GM18873 (cell line): Measurements from ENCODE around the gene P3H4.
A peak's percentile ranks its signal among the peaks of the same experiment; 100 is the strongest.
"Not testable (repeated sequence)": the region's sequence is repeated elsewhere in the genome, so short reads cannot be mapped to it uniquely, and the experiment has no call there.

ENCODE experiments used
- ATAC-seq: cut with Tn5 transposase; IDR thresholded peaks from one replicate; pipeline ENCODE4 v1.9.1; 2021; ENCODE audit warnings: mild to moderate bottlenecking, moderate library complexity, moderate number of reproducible peaks; ENCODE audit not compliant: unreplicated experiment, low FRiP score

The P3H4 gene, protein sequence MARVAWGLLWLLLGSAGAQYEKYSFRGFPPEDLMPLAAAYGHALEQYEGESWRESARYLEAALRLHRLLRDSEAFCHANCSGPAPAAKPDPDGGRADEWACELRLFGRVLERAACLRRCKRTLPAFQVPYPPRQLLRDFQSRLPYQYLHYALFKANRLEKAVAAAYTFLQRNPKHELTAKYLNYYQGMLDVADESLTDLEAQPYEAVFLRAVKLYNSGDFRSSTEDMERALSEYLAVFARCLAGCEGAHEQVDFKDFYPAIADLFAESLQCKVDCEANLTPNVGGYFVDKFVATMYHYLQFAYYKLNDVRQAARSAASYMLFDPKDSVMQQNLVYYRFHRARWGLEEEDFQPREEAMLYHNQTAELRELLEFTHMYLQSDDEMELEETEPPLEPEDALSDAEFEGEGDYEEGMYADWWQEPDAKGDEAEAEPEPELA

DNA sequence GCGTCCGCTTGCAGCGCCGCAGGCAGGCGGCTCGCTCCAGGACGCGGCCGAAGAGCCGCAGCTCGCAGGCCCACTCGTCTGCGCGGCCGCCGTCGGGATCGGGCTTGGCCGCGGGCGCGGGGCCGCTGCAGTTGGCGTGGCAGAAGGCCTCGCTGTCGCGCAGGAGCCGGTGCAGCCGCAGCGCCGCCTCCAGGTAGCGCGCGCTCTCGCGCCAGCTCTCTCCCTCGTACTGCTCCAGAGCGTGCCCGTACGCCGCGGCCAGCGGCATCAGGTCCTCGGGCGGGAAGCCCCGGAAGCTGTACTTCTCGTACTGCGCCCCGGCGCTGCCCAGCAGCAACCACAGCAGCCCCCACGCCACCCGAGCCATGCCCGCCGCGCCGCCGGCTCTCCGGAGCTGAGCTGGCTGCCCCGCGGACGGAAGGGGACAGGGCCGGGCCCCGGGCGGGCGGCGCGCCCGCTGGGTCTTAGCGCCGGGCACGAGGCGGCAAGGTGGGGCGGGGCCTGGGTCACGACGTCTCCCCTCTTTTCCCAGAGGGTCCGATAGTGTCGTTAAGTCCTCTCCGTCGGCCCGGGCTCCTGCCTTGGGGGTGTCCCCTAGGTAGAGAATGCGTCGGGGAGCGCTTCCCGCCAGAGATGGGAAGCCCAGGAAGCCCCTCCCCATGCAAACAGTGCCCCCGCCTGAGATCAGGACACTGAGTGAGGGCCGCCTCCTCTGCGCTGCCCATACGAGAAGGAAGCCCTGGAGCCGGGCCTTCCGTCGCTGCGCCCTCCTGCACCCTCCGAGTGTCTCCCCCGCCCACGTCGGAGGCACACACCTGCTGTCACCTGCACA, at the start of gene P3H4:
Gene P3H4, minus strand, starts transcription at position 401 of the 832 bp plus-strand sequence. Its CDS starts 34 bp downstream, at position 367.
- ATAC-seq, result peak; percentile 55

DNA sequence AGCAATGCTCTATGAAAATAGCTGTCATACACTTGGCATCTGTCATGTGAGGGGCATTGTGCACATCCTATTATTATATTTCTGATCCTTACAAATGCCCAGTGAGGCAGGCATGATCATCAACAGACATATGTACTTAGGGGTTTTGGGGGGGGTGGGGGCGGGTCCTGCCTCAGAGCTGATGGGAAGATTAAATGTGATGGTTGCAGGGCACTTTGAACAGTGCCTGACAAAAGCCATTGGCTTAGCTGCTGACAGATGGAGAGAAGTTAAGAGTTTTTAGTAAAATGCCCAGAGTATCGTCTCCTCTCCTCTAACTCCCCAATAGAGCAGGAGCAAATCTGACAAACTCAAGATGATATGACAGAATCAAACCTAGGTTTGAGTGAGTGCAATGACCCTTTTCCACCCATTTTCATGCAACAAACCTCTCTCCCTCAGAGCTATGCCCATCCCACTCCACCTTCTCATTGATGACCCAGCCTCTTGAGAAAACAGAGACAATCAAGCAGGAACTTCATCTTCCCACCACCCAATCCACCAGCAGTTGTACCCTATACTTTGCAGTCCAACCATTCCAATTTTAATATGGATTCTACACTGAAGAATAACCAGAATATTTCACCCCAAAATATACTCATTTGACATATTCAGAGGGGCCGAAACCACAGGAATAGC, 48.6 kb upstream of the P3H4 start:
- ATAC-seq, result no peak

DNA sequence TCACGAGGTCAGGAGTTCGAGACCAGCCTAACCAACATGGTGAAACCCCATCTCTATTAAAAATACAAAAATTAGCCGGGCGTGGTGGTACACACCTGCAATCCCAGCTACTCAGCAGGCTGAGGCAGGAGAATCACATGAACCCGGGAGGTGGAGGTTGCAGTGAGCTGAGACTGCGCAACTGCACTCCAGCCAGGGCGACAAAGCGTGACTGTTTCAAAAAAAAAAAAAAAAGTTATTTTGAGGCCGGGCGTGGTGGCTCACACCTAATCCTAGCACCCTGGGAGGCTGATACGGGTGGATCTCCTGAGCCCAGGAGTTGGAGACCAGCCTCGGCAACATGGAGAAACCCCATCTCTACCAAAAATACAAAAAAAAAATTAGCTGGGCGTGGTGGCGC, 39.6 kb upstream of the P3H4 start:
- not testable (repeated sequence) for ATAC-seq

DNA sequence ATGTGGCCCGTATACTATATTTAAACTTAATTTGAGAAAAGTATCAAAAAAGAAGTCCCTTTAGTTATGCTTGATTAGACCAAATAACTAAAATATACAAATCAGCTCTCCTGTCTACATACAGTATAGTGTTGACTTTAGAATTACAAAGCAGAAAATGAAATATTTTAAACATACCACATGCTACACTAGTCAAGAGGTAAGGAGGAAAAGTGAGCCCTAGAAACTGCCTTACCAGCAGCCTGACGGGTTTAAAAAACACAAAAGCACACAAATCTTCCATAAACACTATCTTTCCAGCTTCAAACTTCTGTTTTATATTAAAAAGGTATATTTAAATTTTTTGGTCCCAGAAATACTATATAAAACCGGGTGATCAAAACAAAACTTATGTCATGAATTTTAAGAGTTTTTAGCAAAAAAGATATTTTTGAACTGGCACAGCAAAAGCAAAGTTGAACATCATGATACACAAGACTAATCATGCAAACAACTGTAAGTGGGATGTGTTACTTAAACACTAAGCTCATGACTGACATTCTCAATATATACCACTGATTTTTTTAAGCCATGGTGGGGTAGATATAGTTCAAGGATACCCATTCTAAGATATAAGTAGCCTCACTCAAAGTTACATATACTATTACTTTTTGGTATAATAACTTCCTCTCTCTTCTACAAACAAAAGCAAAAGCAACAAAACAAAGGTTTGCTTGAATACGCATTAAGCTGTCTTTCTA, 37.7 kb upstream of the P3H4 start:
- no peak for ATAC-seq

DNA sequence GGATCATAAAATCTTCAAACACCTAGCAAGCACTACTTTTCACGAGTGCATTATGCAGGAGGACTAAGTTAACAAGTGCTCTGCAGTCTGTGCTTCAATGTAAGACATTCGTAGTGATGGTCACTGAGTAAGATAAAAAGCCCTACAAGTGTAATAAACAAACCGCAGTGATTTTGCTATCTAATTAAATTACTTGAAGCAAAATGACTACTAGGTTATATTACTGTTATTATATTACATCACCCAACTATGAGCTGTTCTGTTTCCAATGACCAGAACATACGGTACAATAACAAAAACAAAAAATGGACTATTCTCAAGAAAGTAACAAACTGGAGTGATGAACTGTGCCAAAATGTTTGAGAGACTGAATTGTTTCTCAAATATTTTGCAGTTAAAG, 37.0 kb upstream of the P3H4 start:
- no peak for ATAC-seq

DNA sequence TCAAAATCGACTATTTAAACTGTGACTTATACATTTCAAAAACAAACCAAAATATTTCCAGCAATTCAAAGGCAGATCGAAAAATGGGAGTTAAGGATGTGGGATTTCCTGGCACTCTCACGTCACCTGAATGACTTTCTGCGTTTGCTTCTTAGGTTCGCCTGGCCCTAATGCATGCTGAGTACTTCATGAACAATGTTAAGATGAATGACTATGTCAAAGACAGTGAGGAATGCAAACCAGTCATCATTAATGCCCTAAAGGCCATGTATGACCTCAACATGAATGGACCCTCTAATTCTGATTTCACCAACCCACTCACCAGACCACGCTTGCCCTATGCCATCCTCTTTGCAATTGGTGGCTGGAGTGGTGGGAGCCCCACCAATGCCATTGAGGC, 33.2 kb upstream of the P3H4 start:
- ATAC-seq, result no peak

DNA sequence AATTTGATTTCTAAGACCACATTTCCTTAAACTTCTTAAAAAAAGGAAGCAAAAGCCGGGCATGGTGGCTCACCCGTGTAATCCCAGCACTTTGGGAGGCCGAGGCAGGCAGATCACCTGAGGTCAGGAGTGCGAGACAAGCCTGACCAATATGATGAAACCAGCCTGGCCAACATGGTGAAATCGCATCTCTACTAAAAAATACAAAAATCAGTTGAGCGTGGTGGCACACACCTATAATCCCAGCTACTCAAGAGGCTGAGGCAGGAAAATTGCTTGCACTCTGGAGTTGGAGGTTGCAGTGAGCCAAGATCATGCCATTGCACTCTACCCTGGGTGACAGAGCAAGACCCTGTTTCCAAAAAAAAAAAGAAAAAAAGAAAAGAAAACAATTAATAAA, 29.0 kb upstream of the P3H4 start:
- ATAC-seq, result not testable (repeated sequence)

DNA sequence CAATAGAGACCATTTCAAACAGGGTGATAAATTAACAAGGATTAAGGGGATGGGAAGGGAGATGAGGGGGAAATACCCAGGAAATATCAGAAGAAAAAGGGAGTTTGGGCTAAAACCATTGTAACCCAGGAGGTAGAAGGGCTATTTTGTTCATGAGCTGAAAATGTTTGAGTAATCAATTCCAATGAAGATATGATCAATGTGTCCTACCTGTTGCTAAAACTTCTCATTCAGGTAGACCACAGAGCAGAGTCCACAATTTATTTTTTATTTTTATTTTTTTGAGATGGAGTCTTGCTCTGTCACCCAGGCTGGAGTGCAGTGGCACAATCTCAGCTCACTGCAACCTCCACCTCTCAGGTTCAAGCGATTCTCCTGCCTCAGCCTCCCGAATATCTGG, 27.7 kb upstream of the P3H4 start:
- not testable (repeated sequence) for ATAC-seq

DNA sequence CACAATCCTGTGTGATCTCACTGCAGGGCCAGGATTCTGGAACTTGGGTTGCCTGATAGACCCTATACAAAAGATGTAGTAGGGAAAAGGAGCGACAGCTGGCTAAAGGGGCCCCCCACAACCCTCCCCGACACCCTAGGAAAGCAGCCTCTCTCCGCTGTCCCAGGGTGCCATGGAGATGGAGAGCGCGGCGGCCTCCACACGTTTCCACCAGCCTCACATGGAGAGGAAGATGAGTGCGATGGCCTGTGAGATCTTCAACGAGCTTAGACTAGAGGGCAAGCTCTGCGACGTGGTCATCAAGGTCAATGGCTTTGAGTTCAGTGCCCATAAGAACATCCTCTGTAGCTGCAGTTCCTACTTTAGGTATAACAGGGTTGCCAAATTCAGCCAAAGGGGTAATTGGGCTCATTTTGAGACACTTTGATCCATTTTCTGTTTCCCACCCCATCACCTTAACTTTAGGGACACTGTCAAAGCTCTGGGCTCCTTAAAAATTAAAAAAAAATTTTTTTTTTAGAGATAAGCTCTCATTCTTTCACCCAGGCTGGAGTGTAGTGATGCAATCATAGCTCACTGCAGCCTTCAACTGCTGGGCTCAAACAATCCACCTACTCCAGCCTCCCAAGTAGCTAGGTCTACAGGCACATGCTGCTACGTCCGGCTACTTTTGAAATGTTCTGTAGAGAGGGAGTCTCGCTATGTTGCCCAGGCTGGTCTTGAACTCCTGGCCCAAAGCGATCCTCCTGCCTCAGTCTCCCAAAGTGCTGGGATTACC, 26.2 kb upstream of the P3H4 start, which contains the start of gene KLHL10:
Gene KLHL10, plus strand, starts transcription at position 65 of the 778 bp plus-strand sequence. Its CDS starts 108 bp downstream, at position 173.
- ATAC-seq, result no peak

DNA sequence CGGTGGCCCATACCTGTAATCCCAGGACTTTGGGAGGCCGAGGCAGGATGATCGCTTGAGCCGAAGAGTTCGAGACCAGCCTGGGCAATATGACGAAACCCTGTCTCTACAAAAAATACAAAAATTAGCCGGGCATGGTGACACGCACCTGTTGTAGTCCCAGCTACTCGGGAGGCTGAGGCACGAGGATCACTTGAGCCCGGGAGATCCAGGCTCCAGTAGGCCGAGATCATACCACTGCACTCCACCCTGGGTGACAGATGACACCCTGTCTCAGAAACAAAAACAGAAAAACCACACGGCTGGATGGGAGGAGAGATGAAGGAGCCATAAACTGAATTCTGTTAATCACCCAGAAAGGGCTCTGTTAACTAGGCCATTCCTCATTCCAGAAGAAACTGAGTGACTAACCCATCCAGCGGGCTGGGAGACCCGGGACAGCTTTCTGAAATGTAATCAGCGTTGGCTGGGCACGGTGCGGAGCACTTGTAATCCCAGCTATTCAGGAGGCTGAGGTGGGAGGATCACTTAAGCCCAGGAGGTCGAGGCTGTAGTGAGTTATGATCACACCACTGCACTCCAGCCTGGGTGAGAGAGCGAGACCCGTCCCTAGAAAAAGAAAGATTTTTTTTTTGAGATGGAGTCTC, 24.9 kb upstream of the P3H4 start:
- ATAC-seq, result no peak

DNA sequence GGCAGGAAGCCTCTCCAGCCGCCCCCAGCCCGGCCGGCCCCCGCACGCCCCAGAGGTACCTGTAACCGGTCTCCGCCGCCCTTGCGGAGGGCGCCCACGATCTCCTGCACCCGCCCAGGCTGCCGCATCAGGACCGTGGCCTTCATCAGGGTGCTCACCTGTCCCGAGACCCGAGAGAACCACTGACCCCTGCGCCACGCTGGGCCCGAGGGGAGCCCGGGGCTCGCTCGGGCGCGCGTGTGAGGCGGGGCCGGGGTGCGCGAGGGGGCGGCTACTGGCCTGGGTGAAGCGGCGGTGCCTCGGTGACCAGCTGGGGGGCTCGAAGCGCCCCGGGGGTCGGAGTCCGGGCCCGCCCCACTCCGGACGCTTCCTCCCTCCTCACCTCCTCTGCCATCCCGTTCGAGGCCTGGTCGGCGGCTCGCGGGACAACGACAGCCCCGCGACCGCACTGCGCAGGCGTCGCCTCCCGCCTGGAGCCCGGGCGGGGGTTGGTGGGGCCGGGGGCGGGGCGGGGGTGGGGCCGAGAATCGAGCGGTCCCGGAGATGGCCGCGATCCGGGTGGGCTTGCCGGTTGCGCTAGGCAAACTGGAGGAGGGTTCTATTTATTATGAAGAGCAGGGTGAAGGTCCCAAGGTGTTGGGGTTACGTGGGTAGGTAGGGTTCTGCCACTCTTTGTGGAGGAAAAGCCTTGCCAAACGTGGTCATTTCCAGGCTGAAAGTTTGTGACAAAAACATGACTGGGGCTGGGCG, 24.2 kb upstream of the P3H4 start, which contains the start of gene NT5C3B:
Gene NT5C3B, minus strand, starts transcription at position 433 of the 750 bp plus-strand sequence. Its CDS starts 39 bp downstream, at position 394.
- ATAC-seq, result no peak

DNA sequence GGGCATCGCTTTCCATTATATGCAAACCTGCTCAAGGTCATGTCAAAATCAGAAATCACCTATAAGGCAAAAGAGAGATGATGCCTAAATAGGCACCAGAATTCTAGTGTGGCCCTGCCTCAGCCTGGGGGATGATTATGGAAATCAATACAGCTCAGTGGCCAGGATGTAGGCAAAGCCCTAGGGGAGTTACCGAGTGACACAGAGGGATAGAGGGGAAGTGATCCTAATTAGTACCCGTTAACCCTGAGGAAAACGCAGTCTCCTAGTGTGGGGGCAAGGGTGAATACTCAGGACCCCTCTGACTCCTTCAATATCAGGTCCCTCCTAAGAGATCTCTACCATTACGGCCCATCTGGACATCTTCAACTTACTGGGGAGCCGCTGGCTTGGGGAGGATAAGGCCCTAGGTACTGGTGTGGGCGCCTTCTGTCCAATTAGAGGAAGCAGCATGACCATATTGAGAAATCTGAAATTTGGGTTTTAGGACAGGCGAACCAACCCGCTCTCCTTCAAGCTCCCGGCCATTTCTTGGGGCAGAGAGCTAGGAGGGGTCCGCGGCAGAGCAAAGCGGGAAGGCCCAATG, 23.6 kb upstream of the P3H4 start:
- ATAC-seq, result no peak

DNA sequence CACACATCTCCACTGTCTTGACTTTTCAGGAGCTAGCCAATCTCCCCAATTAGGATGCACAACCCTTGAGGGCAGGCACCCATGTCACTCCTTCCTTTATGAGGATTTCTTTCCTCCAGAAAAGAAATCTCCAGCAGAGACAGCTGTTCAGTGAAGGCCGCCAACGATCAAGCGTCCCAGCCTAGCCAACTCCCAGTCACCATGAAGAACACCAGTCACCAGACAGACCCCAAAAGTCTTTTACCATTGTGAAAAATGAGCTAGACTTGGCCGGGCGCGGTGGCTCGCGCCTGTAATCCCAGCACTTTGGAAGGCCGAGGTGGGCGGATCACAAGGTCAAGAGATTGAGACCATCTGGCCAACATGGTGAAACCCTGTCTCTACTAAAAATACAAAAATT, 18.2 kb upstream of the P3H4 start:
- ATAC-seq, result not testable (repeated sequence)

DNA sequence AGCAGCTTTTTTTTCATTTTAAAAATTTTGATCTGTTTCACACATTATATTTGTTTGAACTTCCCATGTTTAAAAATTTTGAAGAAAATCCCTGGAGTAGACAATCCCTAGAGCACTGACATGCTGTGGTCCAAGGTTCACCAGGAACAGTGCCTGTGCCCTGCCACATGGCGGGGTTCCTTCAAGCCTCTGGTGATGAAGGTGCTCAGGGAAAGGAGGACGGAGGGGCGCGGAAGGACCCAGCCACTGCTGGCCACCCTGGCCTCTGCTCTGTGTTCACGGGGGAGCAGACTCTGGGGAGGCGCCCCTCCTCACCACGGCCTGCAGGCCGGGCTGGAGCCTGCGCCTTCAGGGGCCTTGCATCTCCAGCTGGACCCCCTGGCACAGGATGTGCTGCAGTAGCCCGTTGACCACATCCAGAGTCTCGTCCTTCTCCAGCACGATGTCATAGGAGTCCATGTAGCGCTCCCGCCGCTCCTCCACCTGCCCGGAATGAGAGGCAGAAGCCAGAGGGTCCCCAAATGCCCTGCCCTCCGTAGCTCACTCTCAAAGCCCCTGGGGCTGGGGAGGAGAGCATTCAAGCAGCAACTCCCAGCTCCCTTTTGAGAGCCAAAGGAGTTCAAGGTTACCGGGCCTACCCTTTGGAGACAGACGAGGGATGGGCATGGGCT, 13.6 kb upstream of the P3H4 start:
- no peak for ATAC-seq

DNA sequence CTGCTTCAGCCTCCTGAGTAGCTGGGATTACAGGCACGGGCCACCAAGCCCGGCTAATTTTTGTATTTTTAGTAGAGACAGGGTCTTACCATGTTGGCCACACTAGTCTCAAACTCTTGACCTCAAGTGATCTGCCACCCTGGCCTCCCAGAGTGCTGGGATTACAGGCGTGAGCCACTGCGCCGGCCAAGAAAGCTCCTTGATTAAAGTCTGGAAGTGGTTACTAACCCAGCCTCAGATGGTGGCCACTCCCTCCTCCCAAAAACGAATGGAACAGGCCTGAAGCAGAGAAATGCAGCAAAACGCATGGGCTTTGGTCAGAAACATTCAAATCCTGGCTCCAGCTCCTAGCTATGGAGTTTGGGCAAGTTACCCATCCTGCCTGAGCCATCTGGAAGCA, 12.3 kb upstream of the P3H4 start:
- no peak for ATAC-seq

DNA sequence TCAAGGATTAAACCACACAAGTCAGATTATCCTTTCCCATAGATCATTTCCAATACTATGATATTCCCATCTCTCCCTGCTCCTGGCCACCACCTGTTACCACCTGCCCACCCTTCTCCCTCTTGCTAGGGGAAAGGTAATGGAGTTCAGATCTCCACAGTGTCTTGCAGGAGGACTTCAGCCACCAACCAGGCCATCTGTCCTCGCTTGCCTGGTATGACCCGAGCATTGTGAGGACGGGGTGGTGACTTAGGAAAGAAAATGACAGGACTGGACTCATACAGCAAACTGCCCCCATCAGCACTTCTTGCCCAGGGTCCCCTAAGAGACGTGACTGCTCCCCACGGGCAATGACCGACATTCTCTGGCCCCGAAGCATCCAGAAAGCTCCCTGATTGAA, 11.8 kb upstream of the P3H4 start:
- no peak for ATAC-seq

DNA sequence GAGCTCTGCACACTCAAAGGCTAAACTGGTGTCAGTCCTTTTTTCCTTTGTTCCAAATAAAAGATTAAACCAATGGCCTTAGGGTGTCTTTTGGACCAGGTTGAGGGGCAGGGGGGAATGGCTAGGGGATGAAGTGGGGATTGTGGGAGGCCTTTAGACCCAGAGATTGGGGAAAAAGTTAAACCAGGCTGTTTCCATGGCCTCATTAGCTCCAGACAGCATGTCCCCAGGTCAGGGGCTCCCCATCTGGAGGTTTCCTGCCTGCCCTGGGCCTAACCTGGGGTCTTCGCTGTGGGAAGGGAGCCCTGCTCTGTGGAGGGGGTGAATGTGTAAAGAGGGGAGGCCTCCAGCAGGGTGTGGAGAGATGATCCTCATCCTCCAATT, 11.4 kb upstream of the P3H4 start:
- ATAC-seq, result no peak
